GM19099 (cell line): ENCODE measurements around the gene NR3C2.

Experiments used
- POLR2A ChIP-seq: IDR thresholded peaks from 3 replicates; pipeline ENCODE4 v1.6.1; 2011; ENCODE audit warnings: low read depth; ENCODE audit not compliant: insufficient read length; ENCODE audit errors: extremely low read depth

Gene NR3C2

GRCh38 chr4:148245015-148245414 is 197.2 kb downstream of the NR3C2 start:
- no peak for TF ChIP-seq POLR2A

DNA sequence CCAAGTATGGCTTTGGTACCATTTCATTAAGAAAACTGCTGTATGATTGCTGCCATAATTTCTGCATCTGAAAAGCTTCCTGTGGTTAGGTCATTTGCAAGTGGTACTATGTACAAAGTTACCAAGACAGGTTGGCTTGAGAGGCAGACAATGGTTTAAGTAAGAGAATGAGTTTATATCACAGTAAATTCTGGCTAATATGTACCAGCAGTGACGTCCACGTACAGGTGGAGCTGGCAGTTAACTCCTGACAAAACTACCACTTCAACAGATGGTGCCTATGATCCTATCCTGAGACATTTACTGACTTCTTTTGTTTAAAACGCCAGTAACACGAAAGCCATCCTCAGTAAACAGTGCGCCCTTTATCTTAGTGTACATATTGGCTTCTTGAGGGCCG is 198.4 kb downstream of the NR3C2 start:
- no peak for TF ChIP-seq POLR2A

- no peak for TF ChIP-seq POLR2A
Observed at GRCh38 chr4:148240241-148240640, 202.0 kb downstream of the NR3C2 start.

GRCh38 chr4:148239494-148239985 is 202.7 kb downstream of the NR3C2 start:
- no peak for TF ChIP-seq POLR2A

GRCh38 chr4:148238811-148239493 is 203.3 kb downstream of the NR3C2 start:
- TF ChIP-seq POLR2A: no peak

- no peak for TF ChIP-seq POLR2A
Observed at GRCh38 chr4:148238086-148238485, 204.1 kb downstream of the NR3C2 start.

DNA sequence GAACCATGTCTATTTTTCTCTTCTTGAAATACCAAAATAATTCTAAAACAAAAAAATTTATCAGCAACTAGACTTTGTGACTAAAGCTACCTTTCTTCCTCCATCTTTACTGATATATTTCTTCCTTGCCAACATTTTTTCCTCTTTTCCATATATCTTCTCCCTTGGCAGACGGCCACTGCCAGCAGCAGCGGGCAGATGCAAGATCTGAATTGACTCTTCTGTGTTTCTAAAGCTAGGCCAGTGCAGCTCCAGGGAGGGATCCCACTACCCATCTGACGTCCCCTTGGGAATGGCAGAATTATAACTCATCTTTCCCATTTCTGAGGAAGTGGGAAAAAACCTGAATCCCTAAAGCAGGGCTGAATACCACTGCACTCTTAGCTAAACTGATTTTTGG is 206.4 kb downstream of the NR3C2 start:
- no peak for TF ChIP-seq POLR2A

- TF ChIP-seq POLR2A: no peak
Observed at GRCh38 chr4:148229798-148230197, 212.4 kb downstream of the NR3C2 start.

DNA sequence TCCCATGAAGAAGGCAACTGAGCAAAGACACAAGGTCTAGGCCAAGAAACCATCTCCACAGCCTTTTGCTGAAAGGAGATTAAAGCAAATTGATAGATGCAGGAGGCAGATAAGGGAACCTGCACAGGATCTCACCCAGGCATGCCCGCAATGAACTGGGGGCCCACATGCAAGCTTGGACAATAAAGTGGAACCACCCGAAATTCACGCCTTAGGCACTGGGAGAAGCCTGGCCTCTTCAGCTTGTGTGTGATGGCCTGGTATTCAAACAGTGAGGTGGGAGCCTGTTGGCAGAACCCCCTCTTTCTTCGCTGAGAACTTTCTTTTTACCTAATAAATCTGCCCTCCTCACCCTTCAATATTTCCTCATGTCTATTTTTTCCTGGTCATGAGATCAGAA is 213.2 kb downstream of the NR3C2 start:
- no peak for TF ChIP-seq POLR2A

DNA sequence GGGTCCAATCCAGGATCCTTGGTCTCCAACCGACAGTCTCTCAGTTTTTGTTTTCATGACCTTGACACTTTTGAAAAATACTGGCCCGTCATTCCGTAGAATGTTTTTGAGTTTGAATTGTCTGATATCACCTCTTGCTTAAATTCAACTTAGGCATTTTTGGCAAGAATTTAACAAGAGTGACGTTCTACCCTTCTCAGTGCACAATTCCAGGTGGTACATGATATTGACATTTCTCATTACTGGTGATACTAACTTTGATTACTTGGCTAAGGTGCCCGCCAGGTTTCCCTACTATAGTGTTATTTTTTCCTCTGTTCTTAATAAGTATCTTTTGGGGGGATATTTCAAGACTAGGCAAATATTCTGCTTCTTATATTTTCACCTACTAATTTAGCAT is 215.1 kb downstream of the NR3C2 start:
- no peak for TF ChIP-seq POLR2A

GRCh38 chr4:148226341-148226740 is 215.9 kb downstream of the NR3C2 start:
- TF ChIP-seq POLR2A: no peak

GRCh38 chr4:148225639-148226038 is 216.6 kb downstream of the NR3C2 start:
- no peak for TF ChIP-seq POLR2A

DNA sequence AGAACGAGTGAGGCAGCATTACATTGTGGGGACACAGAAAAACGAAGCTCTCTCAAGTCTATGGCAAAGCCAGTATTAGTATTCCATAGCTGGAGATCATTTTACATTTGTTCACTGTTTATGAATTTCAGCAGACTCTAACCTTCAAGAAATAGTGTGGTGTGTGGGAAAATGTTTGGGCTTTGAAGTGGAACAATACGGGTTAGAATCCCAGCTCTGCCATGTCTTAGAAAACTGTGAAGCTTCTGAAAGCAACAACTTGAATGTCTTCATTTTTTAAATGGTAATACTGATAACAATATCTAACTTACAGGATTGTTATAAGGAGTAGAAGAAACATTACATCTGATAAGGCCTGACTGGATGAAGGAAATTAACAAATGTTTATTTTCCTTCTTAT is 217.7 kb downstream of the NR3C2 start:
- no peak for TF ChIP-seq POLR2A

GRCh38 chr4:148222991-148223660 is 219.1 kb downstream of the NR3C2 start:
- TF ChIP-seq POLR2A: no peak

DNA sequence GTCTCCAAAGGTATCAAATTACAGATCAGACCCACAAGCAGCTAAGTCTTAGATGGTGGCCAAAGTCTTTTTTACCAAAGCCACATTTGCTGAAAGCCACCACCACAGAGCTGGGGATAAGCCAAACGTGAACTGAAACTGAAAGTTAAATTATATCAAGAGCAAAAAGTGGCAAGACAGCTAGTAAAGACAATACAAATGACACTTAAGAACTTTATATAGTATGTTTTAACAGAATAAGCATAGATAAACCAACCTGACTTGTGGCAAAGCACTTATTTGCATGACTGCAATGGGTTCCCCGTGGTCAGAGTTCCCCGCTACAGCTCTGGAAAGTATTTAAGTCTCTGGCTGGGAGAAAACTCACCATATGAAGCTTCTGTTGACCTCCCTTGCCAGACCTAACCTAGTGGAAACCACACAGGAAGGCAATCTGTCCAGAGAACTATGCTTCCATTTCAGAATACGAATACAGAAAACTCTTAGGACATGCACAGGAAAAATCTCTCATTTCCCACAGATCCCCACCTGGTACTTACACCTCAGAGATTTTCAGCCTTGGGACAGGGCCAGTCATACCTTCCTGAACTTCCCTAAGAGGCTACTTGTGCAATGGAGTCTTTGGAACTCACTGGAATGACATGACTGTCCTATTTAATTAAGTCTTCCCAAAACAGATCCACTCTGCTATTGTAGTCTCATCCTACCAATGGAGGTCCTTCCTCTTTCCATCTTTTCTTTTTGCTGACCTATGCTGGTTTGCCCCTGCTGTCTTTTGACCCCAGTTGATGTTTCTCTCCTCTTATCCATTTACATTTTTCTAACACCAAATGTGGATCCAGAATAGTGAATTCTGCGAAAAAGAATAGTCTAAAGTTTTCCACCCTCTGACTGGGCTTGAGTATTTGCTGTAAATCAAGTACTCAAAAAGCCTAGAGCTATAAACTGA is 225.1 kb downstream of the NR3C2 start:
- TF ChIP-seq POLR2A: no peak
